IgD-negative memory B cell (primary cell): Measurements from ENCODE around the gene APOA4. TPM values are rescaled to one million over a fixed set of nuclear protein-coding genes. Genes with fewer than 3 reads are reported as not detected.

Experiments used
- H3K27ac Mint-ChIP-seq, 3 donors: one replicate each; pipeline ENCODE4 v1.8.0; 2020 to 2022; ENCODE audit warnings: mild to moderate bottlenecking in 3 of 3, mixed read lengths in 3 of 3, moderate library complexity in 1 of 3
- H3K27me3 Mint-ChIP-seq: one replicate; pipeline ENCODE4 v1.8.0; 2021; ENCODE audit warnings: mixed read lengths
- H3K36me3 Mint-ChIP-seq: one replicate; pipeline ENCODE4 v1.8.0; 2020; ENCODE audit warnings: mild to moderate bottlenecking, mixed read lengths
- H3K4me1 Mint-ChIP-seq, 3 donors: one replicate each; pipeline ENCODE4 v1.8.0; 2020 to 2022; ENCODE audit warnings: mixed read lengths in 3 of 3, mild to moderate bottlenecking in 1 of 3
- H3K4me3 Mint-ChIP-seq, 4 donors: one replicate each; pipeline ENCODE4 v1.8.0; 2020 to 2022; ENCODE audit warnings: mild to moderate bottlenecking in 4 of 4, mixed read lengths in 4 of 4, moderate library complexity in 3 of 4
- H3K9me3 Mint-ChIP-seq, 3 donors: one replicate each; pipeline ENCODE4 v1.8.0; 2020 to 2021; ENCODE audit warnings: mixed read lengths in 3 of 3, mild to moderate bottlenecking in 1 of 3
- polyA plus RNA-seq: library from polyadenylated mRNA; unstranded; fragments of 300-500 nt; fragmentation: Illumina TruSeq; gene quantifications from one replicate; pipeline ENCODE4 v1.2.3, GENCODE V29; 2021

Gene APOA4
- polyA plus RNA-seq, result not detected

GRCh38 chr11:116823031-116823843 is at the start of gene APOA4:
APOA4 (minus strand) TSS chr11:116823304; CDS start chr11:116823191, 113 bp downstream.
- Mint-ChIP-seq H3K9me3 (no peaks in the 10 kb centered on the region), H3K4me1 (no peaks in the 10 kb centered on the region), H3K27me3 (peaks cover 2% of the 10 kb centered on the region), H3K4me3 (no peak within 1 kb of the TSS), H3K27ac (no peak within 1 kb of the TSS), H3K36me3 (no peaks in the 10 kb centered on the region)

GRCh38 chr11:116871248-116871647 is 48.1 kb upstream of the APOA4 start:
- H3K27me3 Mint-ChIP-seq, result no peaks in the 10 kb centered on the region
- H3K27ac Mint-ChIP-seq, result peak overlapping the region in 1 of 3 donors; percentile 1
- H3K9me3 Mint-ChIP-seq, result no peaks in the 10 kb centered on the region
- no peak overlapping the region for H3K4me3 Mint-ChIP-seq
- H3K36me3 Mint-ChIP-seq, result peaks cover 15% of the 10 kb centered on the region
- no peaks in the 10 kb centered on the region for H3K4me1 Mint-ChIP-seq

- Mint-ChIP-seq H3K27ac (peak overlapping the region in 1 of 3 donors; percentile 65), H3K36me3 (peaks cover 15% of the 10 kb centered on the region), H3K4me1 (no peaks in the 10 kb centered on the region), H3K4me3 (no peak overlapping the region), H3K9me3 (no peaks in the 10 kb centered on the region), H3K27me3 (no peaks in the 10 kb centered on the region)
Measured at GRCh38 chr11:116870054-116870453, 47.0 kb upstream of the APOA4 start.

GRCh38 chr11:116869610-116870009 is 46.5 kb upstream of the APOA4 start:
- no peaks in the 10 kb centered on the region for H3K9me3 Mint-ChIP-seq
- H3K27me3 Mint-ChIP-seq, result no peaks in the 10 kb centered on the region
- no peak overlapping the region for H3K4me3 Mint-ChIP-seq
- H3K27ac Mint-ChIP-seq, result no peak overlapping the region
- no peaks in the 10 kb centered on the region for H3K4me1 Mint-ChIP-seq
- peaks cover 15% of the 10 kb centered on the region for H3K36me3 Mint-ChIP-seq

GRCh38 chr11:116868066-116868465 is 45.0 kb upstream of the APOA4 start:
- H3K4me1 Mint-ChIP-seq, result no peaks in the 10 kb centered on the region
- peaks cover 15% of the 10 kb centered on the region for H3K36me3 Mint-ChIP-seq

GRCh38 chr11:116867619-116868018 is 44.5 kb upstream of the APOA4 start:
- H3K4me3 Mint-ChIP-seq, result no peak overlapping the region
- H3K27ac Mint-ChIP-seq, result peak overlapping the region in 2 of 3 donors; percentile 50 to 61
- peaks cover 11% of the 10 kb centered on the region for H3K36me3 Mint-ChIP-seq
- H3K9me3 Mint-ChIP-seq, result no peaks in the 10 kb centered on the region
- no peaks in the 10 kb centered on the region for H3K4me1 Mint-ChIP-seq
- H3K27me3 Mint-ChIP-seq, result no peaks in the 10 kb centered on the region

More at GRCh38 chr11:116868066-116868465, 45.0 kb upstream of the APOA4 start:
- Mint-ChIP-seq H3K27me3 (no peaks in the 10 kb centered on the region), H3K4me3 (no peak overlapping the region), H3K27ac (no peak overlapping the region), H3K9me3 (no peaks in the 10 kb centered on the region)

GRCh38 chr11:116866804-116867455 is 43.8 kb upstream of the APOA4 start:
- Mint-ChIP-seq H3K4me3 (no peak overlapping the region), H3K36me3 (peaks cover 10% of the 10 kb centered on the region), H3K27me3 (no peaks in the 10 kb centered on the region), H3K27ac (peak overlapping the region in 2 of 3 donors; percentile 50 to 61), H3K9me3 (no peaks in the 10 kb centered on the region), H3K4me1 (no peaks in the 10 kb centered on the region)

- H3K4me3 Mint-ChIP-seq, result no peak overlapping the region
- H3K4me1 Mint-ChIP-seq, result no peaks in the 10 kb centered on the region
- H3K27me3 Mint-ChIP-seq, result no peaks in the 10 kb centered on the region
- H3K36me3 Mint-ChIP-seq, result peaks cover 10% of the 10 kb centered on the region
- no peaks in the 10 kb centered on the region for H3K9me3 Mint-ChIP-seq
- peak overlapping the region in 1 of 3 donors; percentile 31 for H3K27ac Mint-ChIP-seq
Measured at GRCh38 chr11:116865696-116866095, 42.6 kb upstream of the APOA4 start.

- Mint-ChIP-seq H3K9me3 (no peaks in the 10 kb centered on the region), H3K27ac (no peak overlapping the region), H3K4me3 (no peak overlapping the region), H3K36me3 (peaks cover 6% of the 10 kb centered on the region), H3K4me1 (no peaks in the 10 kb centered on the region), H3K27me3 (no peaks in the 10 kb centered on the region)
Measured at GRCh38 chr11:116864531-116864930, 41.4 kb upstream of the APOA4 start.

GRCh38 chr11:116862951-116863350 is 39.8 kb upstream of the APOA4 start:
- Mint-ChIP-seq H3K4me1 (no peaks in the 10 kb centered on the region), H3K36me3 (peaks cover 3% of the 10 kb centered on the region), H3K9me3 (no peaks in the 10 kb centered on the region), H3K27ac (no peak overlapping the region), H3K27me3 (no peaks in the 10 kb centered on the region), H3K4me3 (no peak overlapping the region)

- Mint-ChIP-seq H3K4me3 (no peak overlapping the region), H3K27ac (peak overlapping the region in 1 of 3 donors; percentile 71), H3K36me3 (peaks cover 4% of the 10 kb centered on the region), H3K4me1 (no peaks in the 10 kb centered on the region), H3K27me3 (no peaks in the 10 kb centered on the region), H3K9me3 (no peaks in the 10 kb centered on the region)
Measured at GRCh38 chr11:116862185-116862584, 39.1 kb upstream of the APOA4 start.

- peaks cover 7% of the 10 kb centered on the region for H3K36me3 Mint-ChIP-seq
- no peaks in the 10 kb centered on the region for H3K27me3 Mint-ChIP-seq
- no peak overlapping the region for H3K4me3 Mint-ChIP-seq
- H3K27ac Mint-ChIP-seq, result no peak overlapping the region
- no peaks in the 10 kb centered on the region for H3K4me1 Mint-ChIP-seq
- no peaks in the 10 kb centered on the region for H3K9me3 Mint-ChIP-seq
Measured at GRCh38 chr11:116861539-116861938, 38.4 kb upstream of the APOA4 start.

GRCh38 chr11:116860303-116860702 is 37.2 kb upstream of the APOA4 start:
- H3K27ac Mint-ChIP-seq, result no peak overlapping the region
- H3K36me3 Mint-ChIP-seq, result peaks cover 11% of the 10 kb centered on the region
- no peak overlapping the region for H3K4me3 Mint-ChIP-seq
- H3K4me1 Mint-ChIP-seq, result peaks cover under 1 to 5% (median 2%) of the 10 kb centered on the region in 3 donors
- no peaks in the 10 kb centered on the region for H3K27me3 Mint-ChIP-seq
- no peaks in the 10 kb centered on the region for H3K9me3 Mint-ChIP-seq

- Mint-ChIP-seq H3K4me1 (peaks cover 5 to 9% (median 7%) of the 10 kb centered on the region in 3 donors), H3K9me3 (no peaks in the 10 kb centered on the region), H3K4me3 (no peak overlapping the region), H3K27ac (peak overlapping the region in 1 of 3 donors; percentile 23), H3K27me3 (no peaks in the 10 kb centered on the region), H3K36me3 (peaks cover 14% of the 10 kb centered on the region)
Measured at GRCh38 chr11:116859175-116859574, 36.1 kb upstream of the APOA4 start.

- no peaks in the 10 kb centered on the region for H3K27me3 Mint-ChIP-seq
- peak overlapping the region in 1 of 3 donors; percentile 41 for H3K27ac Mint-ChIP-seq
- no peaks in the 10 kb centered on the region for H3K9me3 Mint-ChIP-seq
- H3K4me1 Mint-ChIP-seq, result peaks cover 13 to 19% (median 18%) of the 10 kb centered on the region in 3 donors
- no peak overlapping the region for H3K4me3 Mint-ChIP-seq
- H3K36me3 Mint-ChIP-seq, result peaks cover 14% of the 10 kb centered on the region
Measured at GRCh38 chr11:116857936-116858335, 34.8 kb upstream of the APOA4 start.
